ENCODE results near the gene ACTRT2. TPM values are rescaled to one million over a fixed set of nuclear protein-coding genes. Genes with fewer than 3 reads are reported as not detected.

Gene ACTRT2
- total RNA-seq, 1 experiment from 2014 or later, result not detected

- no TSS peak for BruUV-seq (replicated peaks)
- no peak for ATAC-seq
These were observed 39.9 kb upstream of the ACTRT2 start for GRCh38 chr1:2981388-2981787.

GRCh38 chr1:2981981-2982614 is 39.2 kb upstream of the ACTRT2 start:
- no peak overlapping the region for H3K4me3 ChIP-seq (ENCODE audit: low read length)
- no peak for DNase-seq
- no peaks in the 10 kb centered on the region for H3K9me3 ChIP-seq (ENCODE audit: low read length)
- H4K20me1 ChIP-seq (ENCODE audit: low read length), result no peaks in the 10 kb centered on the region
- no peaks in the 10 kb centered on the region for H3K4me1 ChIP-seq (ENCODE audit: insufficient read depth, low read length)
- H3K36me3 ChIP-seq (ENCODE audit: low read depth, low read length), result no peaks in the 10 kb centered on the region
- H3K27me3 ChIP-seq (ENCODE audit: low read length), result peaks cover 80% of the 10 kb centered on the region
- H3K27ac ChIP-seq (ENCODE audit: low read length), result no peak overlapping the region
- no peaks in the 10 kb centered on the region for H3K9me2 ChIP-seq (replicated peaks; ENCODE audit: low read length)
- BruUV-seq (replicated peaks), result no TSS peak
- no peak overlapping the region for H2AFZ ChIP-seq (ENCODE audit: low read length)
- no peak overlapping the region for H3K4me2 ChIP-seq (ENCODE audit: low read length)
- H3F3A ChIP-seq (ENCODE audit: low read length, unreplicated experiment), result no peaks in the 10 kb centered on the region
- intact Hi-C loops (cut with micrococcal nuclease), result no loop called here
- no peak for ATAC-seq
- ChIA-PET POLR2A (ENCODE audit: unreplicated experiment) (no interaction called here), CTCF (no interaction called here)
- no peak overlapping the region for H3K9ac ChIP-seq (ENCODE audit: low read length)
- TF ChIP-seq EZH2phosphoT487 (IDR thresholded peaks at IDR 0.05; ENCODE audit: borderline replicate concordance, low read length), result no peak; the same call in 1 of the 2 replicates
- no peak for TF ChIP-seq EZH2 (IDR thresholded peaks at IDR 0.05; ENCODE audit: low read length, unreplicated experiment)
- TF ChIP-seq CTCF (conservative IDR thresholded peaks at IDR 0.05; ENCODE audit: low read depth, low read length), result no peak
- H3K79me2 ChIP-seq (ENCODE audit: low read length), result no peaks in the 10 kb centered on the region

More at GRCh38 chr1:2981388-2981787, 39.9 kb upstream of the ACTRT2 start:
- Histone ChIP-seq H3K9me3 (ENCODE audit: low read length) (no peaks in the 10 kb centered on the region), H3K36me3 (ENCODE audit: low read depth, low read length) (no peaks in the 10 kb centered on the region), H3K9ac (ENCODE audit: low read length) (no peak overlapping the region), H3K4me2 (ENCODE audit: low read length) (no peak overlapping the region), H3K4me3 (ENCODE audit: low read length) (no peak overlapping the region), H4K20me1 (ENCODE audit: low read length) (no peaks in the 10 kb centered on the region), H3K27ac (ENCODE audit: low read length) (no peak overlapping the region), H3F3A (ENCODE audit: low read length, unreplicated experiment) (no peaks in the 10 kb centered on the region), H3K4me1 (ENCODE audit: insufficient read depth, low read length) (no peaks in the 10 kb centered on the region), H3K9me2 (replicated peaks; ENCODE audit: low read length) (no peaks in the 10 kb centered on the region), H3K27me3 (ENCODE audit: low read length) (peaks cover 73% of the 10 kb centered on the region), H2AFZ (ENCODE audit: low read length) (no peak overlapping the region), H3K79me2 (ENCODE audit: low read length) (no peaks in the 10 kb centered on the region)
- ChIA-PET CTCF (no interaction called here), POLR2A (ENCODE audit: unreplicated experiment) (no interaction called here)
- intact Hi-C loops (cut with micrococcal nuclease), result no loop called here
- TF ChIP-seq EZH2 (IDR thresholded peaks at IDR 0.05; ENCODE audit: low read length, unreplicated experiment) (no peak), CTCF (conservative IDR thresholded peaks at IDR 0.05; ENCODE audit: low read depth, low read length) (no peak)
- DNase-seq, result no peak

GRCh38 chr1:2982615-2983318 is 38.5 kb upstream of the ACTRT2 start:
- Histone ChIP-seq H3F3A (ENCODE audit: low read length, unreplicated experiment) (no peaks in the 10 kb centered on the region), H3K9me3 (ENCODE audit: low read length) (no peaks in the 10 kb centered on the region), H3K4me3 (ENCODE audit: low read length) (no peak overlapping the region), H3K4me1 (ENCODE audit: insufficient read depth, low read length) (no peaks in the 10 kb centered on the region), H3K27me3 (ENCODE audit: low read length) (peaks cover 87% of the 10 kb centered on the region), H3K79me2 (ENCODE audit: low read length) (no peaks in the 10 kb centered on the region), H3K36me3 (ENCODE audit: low read depth, low read length) (no peaks in the 10 kb centered on the region), H3K4me2 (ENCODE audit: low read length) (no peak overlapping the region), H3K9me2 (replicated peaks; ENCODE audit: low read length) (no peaks in the 10 kb centered on the region), H4K20me1 (ENCODE audit: low read length) (no peaks in the 10 kb centered on the region), H3K9ac (ENCODE audit: low read length) (no peak overlapping the region), H2AFZ (ENCODE audit: low read length) (no peak overlapping the region), H3K27ac (ENCODE audit: low read length) (no peak overlapping the region)
- no TSS peak for BruUV-seq (replicated peaks)
- intact Hi-C loops (cut with micrococcal nuclease), result no loop called here
- ATAC-seq, result no peak
- POLR2A ChIA-PET (ENCODE audit: unreplicated experiment), result no interaction called here
- CTCF ChIA-PET, result no interaction called here
- no peak for DNase-seq
- no peak for TF ChIP-seq CTCF (conservative IDR thresholded peaks at IDR 0.05; ENCODE audit: low read depth, low read length)
- TF ChIP-seq EZH2 (IDR thresholded peaks at IDR 0.05; ENCODE audit: low read length, unreplicated experiment), result no peak
- no peak for TF ChIP-seq EZH2phosphoT487 (IDR thresholded peaks at IDR 0.05; ENCODE audit: borderline replicate concordance, low read length)

Data from PC-3 (cell line).